A549 (cell line): ENCODE results near the gene ATP7B.

Source experiments
- CBX8 ChIP-seq: fragments of 200-600 bp; sonication (generic); IDR thresholded peaks from 2 replicates; pipeline ENCODE4 v1.6.1; 2016
- KDM1A ChIP-seq: fragments of 200-600 bp; sonication (generic); IDR thresholded peaks from 2 replicates; pipeline ENCODE4 v1.6.1; 2016; ENCODE audit warnings: low read depth, mild to moderate bottlenecking
- MAFK ChIP-seq: fragments of 450-650 bp; IDR thresholded peaks from 2 replicates; pipeline ENCODE4 v1.6.1; 2014; ENCODE audit not compliant: partially characterized antibody
- PHF8 ChIP-seq: fragments of 200-600 bp; sonication (generic); IDR thresholded peaks from 2 replicates; pipeline ENCODE4 v1.6.1; 2016; ENCODE audit warnings: low read depth, mild to moderate bottlenecking, antibody characterized with exemption, moderate library complexity, borderline replicate concordance
- POLR2A ChIP-seq: IDR thresholded peaks from 2 replicates; pipeline ENCODE4 v1.6.1; 2012; ENCODE audit warnings: mild to moderate bottlenecking, low read length
- SMC3 ChIP-seq: fragments of >200 bp; sonication (Bioruptor Twin); formaldehyde crosslinking; IDR thresholded peaks from 3 replicates; pipeline ENCODE4 v1.6.1; 2018; ENCODE audit warnings: inconsistent platforms
- TF ChIP-seq, protein P1 (sequence below): fragments of >200 bp; sonication (Bioruptor Twin); formaldehyde crosslinking; IDR thresholded peaks from 3 replicates; pipeline ENCODE4 v1.5.1; 2016
- TF ChIP-seq, protein P2 (sequence below): fragments of 450-650 bp; IDR thresholded peaks from 2 replicates; pipeline ENCODE4 v1.6.1; 2014; ENCODE audit warnings: antibody characterized with exemption
- TF ChIP-seq, protein P3 (sequence below): fragments of 200-600 bp; sonication (generic); IDR thresholded peaks from 2 replicates; pipeline ENCODE4 v1.6.1; 2016; ENCODE audit warnings: antibody characterized with exemption, mild to moderate bottlenecking, moderate library complexity

DNA sequence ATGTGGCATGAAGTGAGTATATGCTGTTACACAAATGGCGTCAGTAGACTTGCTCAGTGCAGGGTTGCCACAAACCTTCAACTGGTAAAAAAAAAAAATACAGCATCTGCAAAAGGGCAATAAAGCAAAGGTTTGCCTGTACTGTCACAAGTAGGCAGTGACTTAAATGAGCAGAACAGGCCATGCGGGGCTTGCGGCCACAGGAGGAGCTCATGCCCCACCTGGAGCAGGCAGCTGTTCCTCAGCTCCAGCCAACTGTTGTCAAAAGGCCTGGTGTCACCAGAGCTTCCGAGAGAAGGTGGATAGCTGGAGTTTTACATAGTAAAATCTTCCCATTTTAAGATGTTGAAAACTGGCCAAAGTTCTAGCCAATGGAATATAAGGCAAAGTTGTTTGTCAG lies 7.7 kb downstream of the ATP7B start:
- TF ChIP-seq, protein P1, sequence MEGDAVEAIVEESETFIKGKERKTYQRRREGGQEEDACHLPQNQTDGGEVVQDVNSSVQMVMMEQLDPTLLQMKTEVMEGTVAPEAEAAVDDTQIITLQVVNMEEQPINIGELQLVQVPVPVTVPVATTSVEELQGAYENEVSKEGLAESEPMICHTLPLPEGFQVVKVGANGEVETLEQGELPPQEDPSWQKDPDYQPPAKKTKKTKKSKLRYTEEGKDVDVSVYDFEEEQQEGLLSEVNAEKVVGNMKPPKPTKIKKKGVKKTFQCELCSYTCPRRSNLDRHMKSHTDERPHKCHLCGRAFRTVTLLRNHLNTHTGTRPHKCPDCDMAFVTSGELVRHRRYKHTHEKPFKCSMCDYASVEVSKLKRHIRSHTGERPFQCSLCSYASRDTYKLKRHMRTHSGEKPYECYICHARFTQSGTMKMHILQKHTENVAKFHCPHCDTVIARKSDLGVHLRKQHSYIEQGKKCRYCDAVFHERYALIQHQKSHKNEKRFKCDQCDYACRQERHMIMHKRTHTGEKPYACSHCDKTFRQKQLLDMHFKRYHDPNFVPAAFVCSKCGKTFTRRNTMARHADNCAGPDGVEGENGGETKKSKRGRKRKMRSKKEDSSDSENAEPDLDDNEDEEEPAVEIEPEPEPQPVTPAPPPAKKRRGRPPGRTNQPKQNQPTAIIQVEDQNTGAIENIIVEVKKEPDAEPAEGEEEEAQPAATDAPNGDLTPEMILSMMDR = no peak
- TF ChIP-seq CBX8 (no peak), KDM1A (no peak), POLR2A (no peak), MAFK (no peak), SMC3 (no peak), PHF8 (no peak)
- TF ChIP-seq, protein P2, sequence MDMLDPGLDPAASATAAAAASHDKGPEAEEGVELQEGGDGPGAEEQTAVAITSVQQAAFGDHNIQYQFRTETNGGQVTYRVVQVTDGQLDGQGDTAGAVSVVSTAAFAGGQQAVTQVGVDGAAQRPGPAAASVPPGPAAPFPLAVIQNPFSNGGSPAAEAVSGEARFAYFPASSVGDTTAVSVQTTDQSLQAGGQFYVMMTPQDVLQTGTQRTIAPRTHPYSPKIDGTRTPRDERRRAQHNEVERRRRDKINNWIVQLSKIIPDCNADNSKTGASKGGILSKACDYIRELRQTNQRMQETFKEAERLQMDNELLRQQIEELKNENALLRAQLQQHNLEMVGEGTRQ = no peak
- TF ChIP-seq, protein P3, sequence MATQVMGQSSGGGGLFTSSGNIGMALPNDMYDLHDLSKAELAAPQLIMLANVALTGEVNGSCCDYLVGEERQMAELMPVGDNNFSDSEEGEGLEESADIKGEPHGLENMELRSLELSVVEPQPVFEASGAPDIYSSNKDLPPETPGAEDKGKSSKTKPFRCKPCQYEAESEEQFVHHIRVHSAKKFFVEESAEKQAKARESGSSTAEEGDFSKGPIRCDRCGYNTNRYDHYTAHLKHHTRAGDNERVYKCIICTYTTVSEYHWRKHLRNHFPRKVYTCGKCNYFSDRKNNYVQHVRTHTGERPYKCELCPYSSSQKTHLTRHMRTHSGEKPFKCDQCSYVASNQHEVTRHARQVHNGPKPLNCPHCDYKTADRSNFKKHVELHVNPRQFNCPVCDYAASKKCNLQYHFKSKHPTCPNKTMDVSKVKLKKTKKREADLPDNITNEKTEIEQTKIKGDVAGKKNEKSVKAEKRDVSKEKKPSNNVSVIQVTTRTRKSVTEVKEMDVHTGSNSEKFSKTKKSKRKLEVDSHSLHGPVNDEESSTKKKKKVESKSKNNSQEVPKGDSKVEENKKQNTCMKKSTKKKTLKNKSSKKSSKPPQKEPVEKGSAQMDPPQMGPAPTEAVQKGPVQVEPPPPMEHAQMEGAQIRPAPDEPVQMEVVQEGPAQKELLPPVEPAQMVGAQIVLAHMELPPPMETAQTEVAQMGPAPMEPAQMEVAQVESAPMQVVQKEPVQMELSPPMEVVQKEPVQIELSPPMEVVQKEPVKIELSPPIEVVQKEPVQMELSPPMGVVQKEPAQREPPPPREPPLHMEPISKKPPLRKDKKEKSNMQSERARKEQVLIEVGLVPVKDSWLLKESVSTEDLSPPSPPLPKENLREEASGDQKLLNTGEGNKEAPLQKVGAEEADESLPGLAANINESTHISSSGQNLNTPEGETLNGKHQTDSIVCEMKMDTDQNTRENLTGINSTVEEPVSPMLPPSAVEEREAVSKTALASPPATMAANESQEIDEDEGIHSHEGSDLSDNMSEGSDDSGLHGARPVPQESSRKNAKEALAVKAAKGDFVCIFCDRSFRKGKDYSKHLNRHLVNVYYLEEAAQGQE = no peak
